ENCODE results near the gene GLOD5.

GLOD5 gene

DNA sequence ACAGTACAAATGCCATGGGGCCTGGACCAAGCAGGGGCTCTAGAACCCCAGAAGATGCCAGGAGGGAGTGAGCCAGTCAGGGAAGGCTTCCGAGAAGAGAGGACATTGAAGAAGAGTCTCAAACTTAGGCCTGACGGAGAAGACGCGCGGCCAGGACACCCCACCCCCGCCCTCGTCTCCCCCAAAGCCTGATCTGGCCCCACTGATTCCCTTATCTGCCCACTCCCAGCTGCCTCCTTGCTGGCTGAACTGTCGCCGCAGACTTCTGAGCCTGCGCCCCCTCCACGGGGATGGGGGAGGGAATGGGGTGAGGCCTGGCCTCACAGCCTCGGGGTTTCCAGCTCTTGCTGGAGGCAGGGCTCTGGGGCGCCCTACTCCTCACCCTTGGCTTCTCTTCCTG is 21.2 kb downstream of the GLOD5 start:
- no peak for TF ChIP-seq EZH2 (IDR thresholded peaks at IDR 0.05; ENCODE audit: borderline replicate concordance, low read length)
- TF ChIP-seq, protein P1, sequence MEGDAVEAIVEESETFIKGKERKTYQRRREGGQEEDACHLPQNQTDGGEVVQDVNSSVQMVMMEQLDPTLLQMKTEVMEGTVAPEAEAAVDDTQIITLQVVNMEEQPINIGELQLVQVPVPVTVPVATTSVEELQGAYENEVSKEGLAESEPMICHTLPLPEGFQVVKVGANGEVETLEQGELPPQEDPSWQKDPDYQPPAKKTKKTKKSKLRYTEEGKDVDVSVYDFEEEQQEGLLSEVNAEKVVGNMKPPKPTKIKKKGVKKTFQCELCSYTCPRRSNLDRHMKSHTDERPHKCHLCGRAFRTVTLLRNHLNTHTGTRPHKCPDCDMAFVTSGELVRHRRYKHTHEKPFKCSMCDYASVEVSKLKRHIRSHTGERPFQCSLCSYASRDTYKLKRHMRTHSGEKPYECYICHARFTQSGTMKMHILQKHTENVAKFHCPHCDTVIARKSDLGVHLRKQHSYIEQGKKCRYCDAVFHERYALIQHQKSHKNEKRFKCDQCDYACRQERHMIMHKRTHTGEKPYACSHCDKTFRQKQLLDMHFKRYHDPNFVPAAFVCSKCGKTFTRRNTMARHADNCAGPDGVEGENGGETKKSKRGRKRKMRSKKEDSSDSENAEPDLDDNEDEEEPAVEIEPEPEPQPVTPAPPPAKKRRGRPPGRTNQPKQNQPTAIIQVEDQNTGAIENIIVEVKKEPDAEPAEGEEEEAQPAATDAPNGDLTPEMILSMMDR (IDR thresholded peaks at IDR 0.05; ENCODE audit: low read length) = no peak
- Histone ChIP-seq H4K20me1 (ENCODE audit: insufficient read depth, low read length) (no peaks in the 10 kb centered on the region), H3K27me3 (ENCODE audit: insufficient read depth, low read length) (no peaks in the 10 kb centered on the region), H3K79me2 (ENCODE audit: insufficient read depth, low read length) (no peaks in the 10 kb centered on the region), H3K4me3 (ENCODE audit: low read depth, low read length, poor library complexity, severe bottlenecking) (no peak overlapping the region), H3K9me2 (ENCODE audit: low read depth, low read length) (no peaks in the 10 kb centered on the region), H3K4me1 (ENCODE audit: insufficient read depth, low read length, severe bottlenecking) (no peaks in the 10 kb centered on the region), H3K36me3 (ENCODE audit: insufficient read depth, low read length) (no peaks in the 10 kb centered on the region), H3K27ac (ENCODE audit: low read depth, low read length, poor library complexity, severe bottlenecking) (no peak overlapping the region), H3F3A (ENCODE audit: insufficient read depth, low read length) (no peaks in the 10 kb centered on the region), H2AFZ (ENCODE audit: low read length) (no peak overlapping the region), H3K4me2 (ENCODE audit: low read length) (no peak overlapping the region), H3K9me3 (ENCODE audit: low read length) (no peaks in the 10 kb centered on the region), H3K9ac (ENCODE audit: low read length) (no peak overlapping the region)

DNA sequence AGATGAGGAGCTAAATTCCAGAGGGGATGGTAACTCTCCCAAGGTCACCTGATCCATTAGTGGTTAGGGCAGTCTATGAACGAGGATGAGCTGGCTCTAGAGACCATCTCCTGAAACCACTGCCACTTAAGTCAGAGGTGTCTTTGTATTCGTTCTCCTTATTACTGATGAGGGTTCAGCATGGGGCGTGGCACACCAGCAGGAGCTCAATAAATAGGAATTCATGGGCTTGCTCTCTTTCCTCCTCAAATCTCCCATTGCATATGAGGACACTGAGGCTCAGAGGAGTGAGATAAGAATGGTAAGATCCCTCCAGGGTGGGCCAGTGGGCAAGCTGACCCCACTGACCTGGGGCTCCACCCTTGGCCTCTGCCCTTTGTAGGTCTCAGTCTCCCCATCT is 23.2 kb downstream of the GLOD5 start:
- Histone ChIP-seq H3K27me3 (ENCODE audit: insufficient read depth, low read length) (no peaks in the 10 kb centered on the region), H3K79me2 (ENCODE audit: insufficient read depth, low read length) (no peaks in the 10 kb centered on the region), H2AFZ (ENCODE audit: low read length) (no peak overlapping the region), H3K9me2 (ENCODE audit: low read depth, low read length) (no peaks in the 10 kb centered on the region), H3K4me1 (ENCODE audit: insufficient read depth, low read length, severe bottlenecking) (no peaks in the 10 kb centered on the region), H3K4me2 (ENCODE audit: low read length) (no peak overlapping the region), H4K20me1 (ENCODE audit: insufficient read depth, low read length) (no peaks in the 10 kb centered on the region), H3K27ac (ENCODE audit: low read depth, low read length, poor library complexity, severe bottlenecking) (no peak overlapping the region), H3K9ac (ENCODE audit: low read length) (no peak overlapping the region), H3F3A (ENCODE audit: insufficient read depth, low read length) (no peaks in the 10 kb centered on the region), H3K36me3 (ENCODE audit: insufficient read depth, low read length) (no peaks in the 10 kb centered on the region), H3K9me3 (ENCODE audit: low read length) (no peaks in the 10 kb centered on the region), H3K4me3 (ENCODE audit: low read depth, low read length, poor library complexity, severe bottlenecking) (no peak overlapping the region)
- TF ChIP-seq, protein P1 (IDR thresholded peaks at IDR 0.05; ENCODE audit: low read length) = no peak
- no peak for TF ChIP-seq EZH2 (IDR thresholded peaks at IDR 0.05; ENCODE audit: borderline replicate concordance, low read length)

DNA sequence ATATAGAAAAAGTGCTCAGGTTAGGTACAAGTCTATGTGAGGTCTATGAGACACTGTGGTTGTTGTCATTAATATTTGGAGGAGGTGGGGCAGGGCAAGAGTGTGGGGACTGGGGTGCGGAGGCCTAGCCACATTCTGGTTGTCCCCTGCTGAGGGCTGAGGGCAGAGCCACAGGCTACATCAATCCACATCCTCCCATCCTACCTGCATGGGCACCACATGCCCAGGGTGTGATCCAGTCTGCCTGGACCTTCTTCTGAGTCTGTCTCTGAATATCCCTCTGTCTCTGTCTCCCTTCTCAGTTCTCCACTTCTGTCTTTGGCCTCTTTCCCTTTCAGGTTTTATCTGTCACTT is 23.6 kb downstream of the GLOD5 start:
- no peaks in the 10 kb centered on the region for H3K9me2 ChIP-seq (ENCODE audit: low read depth, low read length)
- H3K79me2 ChIP-seq (ENCODE audit: insufficient read depth, low read length) = no peaks in the 10 kb centered on the region
- H3K9me3 ChIP-seq (ENCODE audit: low read length) = no peaks in the 10 kb centered on the region
- H3F3A ChIP-seq (ENCODE audit: insufficient read depth, low read length) = no peaks in the 10 kb centered on the region
- H2AFZ ChIP-seq (ENCODE audit: low read length) = no peak overlapping the region
- H4K20me1 ChIP-seq (ENCODE audit: insufficient read depth, low read length) = no peaks in the 10 kb centered on the region
- H3K27ac ChIP-seq (ENCODE audit: low read depth, low read length, poor library complexity, severe bottlenecking) = no peak overlapping the region
- no peaks in the 10 kb centered on the region for H3K27me3 ChIP-seq (ENCODE audit: insufficient read depth, low read length)
- no peak for TF ChIP-seq EZH2 (IDR thresholded peaks at IDR 0.05; ENCODE audit: borderline replicate concordance, low read length)
- TF ChIP-seq, protein P1 (IDR thresholded peaks at IDR 0.05; ENCODE audit: low read length) = no peak
- H3K4me3 ChIP-seq (ENCODE audit: low read depth, low read length, poor library complexity, severe bottlenecking) = no peak overlapping the region
- no peaks in the 10 kb centered on the region for H3K4me1 ChIP-seq (ENCODE audit: insufficient read depth, low read length, severe bottlenecking)
- no peak overlapping the region for H3K9ac ChIP-seq (ENCODE audit: low read length)
- H3K4me2 ChIP-seq (ENCODE audit: low read length) = no peak overlapping the region
- no peaks in the 10 kb centered on the region for H3K36me3 ChIP-seq (ENCODE audit: insufficient read depth, low read length)
